Fibroblast of gingiva (primary cell): Measurements from ENCODE around the gene FBXL3.

Experiments used
- DNase-seq: peaks from one replicate; pipeline ENCODE4 v3.0.0-alpha.2; 2011; ENCODE audit warnings: low read depth

The FBXL3 gene

GRCh38 chr13:77026861-77027621 lies at the start of gene FBXL3:
FBXL3 (minus strand) TSS chr13:77027159; CDS start chr13:77021860, 5,299 bp downstream.
- peak; percentile 94 for DNase-seq

DNA sequence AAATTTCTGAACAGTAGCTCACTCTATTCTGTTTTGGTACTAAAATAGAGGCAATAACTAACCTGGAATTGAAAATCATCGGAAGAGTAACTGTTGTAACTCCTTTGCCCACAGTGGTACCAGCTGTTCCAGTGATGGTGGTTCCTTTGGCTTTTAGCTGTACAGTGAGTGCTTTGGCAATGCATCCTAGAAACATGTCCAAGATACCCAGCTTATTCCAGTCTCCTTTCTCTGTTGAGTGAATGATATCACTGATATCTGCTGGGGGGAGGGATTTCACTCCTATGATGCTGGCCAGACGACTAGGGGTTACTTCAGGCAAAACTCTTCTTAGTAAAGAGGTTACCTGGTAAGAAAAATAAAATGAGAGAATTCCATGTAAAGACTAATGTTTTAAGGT lies 40.6 kb upstream of the FBXL3 start:
- no peak for DNase-seq

DNA sequence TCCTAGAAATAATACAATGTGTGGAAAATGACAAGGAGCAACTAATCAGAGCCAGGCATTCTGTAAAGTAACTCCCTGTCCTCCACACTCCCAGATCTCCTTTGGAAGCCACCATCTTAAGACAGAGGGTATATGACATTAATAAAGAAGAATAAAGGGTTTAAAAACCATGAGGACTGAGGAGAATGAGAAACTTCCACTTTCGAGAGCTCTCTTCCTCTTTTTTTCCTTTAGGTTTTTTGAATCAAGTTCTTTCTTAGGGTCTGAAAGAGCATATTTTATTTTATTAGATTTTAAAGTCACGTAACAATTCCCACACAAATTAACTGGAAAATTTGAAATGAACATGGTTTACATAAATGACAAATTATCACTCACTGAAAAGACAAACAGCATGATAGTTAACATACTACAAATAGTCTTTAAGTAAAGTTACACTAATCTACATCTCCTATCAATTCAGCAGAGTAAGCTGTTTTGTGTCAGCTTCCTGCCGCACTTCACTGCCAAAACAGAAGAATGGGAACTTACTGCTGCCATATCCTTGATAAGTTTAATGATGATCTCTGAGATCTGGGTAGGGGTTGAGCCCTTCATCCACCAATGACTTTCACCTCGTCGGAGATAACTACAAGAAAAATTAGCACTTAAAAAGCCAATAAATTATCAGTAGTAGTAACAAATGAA lies 38.6 kb upstream of the FBXL3 start:
- no peak for DNase-seq

- no peak for DNase-seq
Observed at GRCh38 chr13:77062097-77062496, 35.1 kb upstream of the FBXL3 start.

DNA sequence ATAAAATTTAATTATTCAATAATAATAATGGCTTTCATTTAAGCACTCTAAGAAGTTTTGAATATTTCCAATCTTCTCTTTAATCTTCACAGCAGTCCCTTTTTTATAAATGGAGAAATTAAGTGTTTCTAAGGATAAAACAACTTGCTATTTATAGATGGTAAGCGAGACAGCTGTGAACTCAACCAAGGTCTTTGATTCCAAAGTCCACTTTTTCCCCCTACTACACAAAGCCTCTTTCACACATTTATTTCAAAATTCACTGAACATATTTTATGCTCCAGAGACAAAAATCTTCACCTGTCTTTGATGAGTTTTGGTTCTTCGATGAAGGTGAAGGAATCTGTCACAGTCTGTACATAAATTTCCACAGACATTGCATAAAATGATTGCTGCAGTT lies 34.4 kb upstream of the FBXL3 start:
- no peak for DNase-seq

DNA sequence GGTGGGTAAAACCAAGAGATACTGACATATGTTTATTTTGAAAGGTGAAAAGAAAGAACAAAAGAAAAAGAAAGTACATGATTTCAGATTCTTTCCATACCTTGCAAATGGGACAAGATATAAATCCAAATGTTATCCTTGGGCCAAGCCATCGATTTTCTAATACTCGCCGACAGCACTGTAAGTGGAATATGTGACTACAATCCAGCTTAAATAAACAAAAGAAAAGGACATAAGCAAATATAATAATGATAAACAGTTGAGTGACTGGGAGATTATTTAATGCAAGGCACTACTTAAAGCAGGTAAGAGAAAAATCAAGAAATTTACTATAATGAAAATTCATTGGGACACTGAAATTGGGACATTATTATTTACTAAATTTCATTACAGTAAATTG lies 29.9 kb upstream of the FBXL3 start:
- no peak for DNase-seq

GRCh38 chr13:77056382-77056781 lies 29.4 kb upstream of the FBXL3 start:
- no peak for DNase-seq

GRCh38 chr13:77055158-77055557 lies 28.2 kb upstream of the FBXL3 start:
- DNase-seq = no peak

DNA sequence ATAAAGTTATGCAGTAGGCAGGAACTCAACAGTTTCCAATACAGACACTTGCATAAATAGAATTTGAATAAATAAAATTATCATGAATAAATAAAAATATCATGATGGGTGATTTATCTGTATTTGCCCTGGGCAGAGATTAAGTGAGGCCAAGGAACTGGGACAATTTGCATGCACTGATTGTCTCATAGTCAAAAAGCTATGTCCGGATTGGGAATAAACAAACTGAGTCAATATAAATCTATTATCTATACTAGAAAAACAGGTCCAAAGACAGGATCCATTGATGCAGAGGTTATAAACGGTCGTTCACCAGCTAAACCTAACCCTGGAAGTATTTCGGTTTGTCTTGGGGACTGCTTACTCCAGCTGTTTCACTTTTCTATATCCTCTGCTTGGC lies 26.2 kb upstream of the FBXL3 start:
- DNase-seq = no peak

DNA sequence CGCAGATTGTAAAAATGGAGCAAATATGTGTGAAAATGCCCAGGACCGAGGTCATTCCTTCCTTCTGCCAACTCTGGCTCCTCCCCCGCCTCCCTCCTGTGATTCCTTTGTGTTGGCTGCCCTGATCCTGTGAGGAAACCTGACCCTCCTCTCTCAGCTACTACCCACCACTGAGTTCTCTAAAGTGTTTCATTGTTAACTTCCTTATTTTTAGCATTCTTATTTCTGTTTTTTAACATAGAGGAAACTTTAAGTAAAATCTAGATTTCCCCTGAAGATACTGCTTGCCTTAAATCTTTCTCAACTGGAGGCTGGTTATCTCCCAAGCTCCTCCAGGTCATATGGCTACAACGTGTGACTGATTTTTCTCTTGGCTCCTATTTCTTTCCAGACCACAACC lies 21.7 kb upstream of the FBXL3 start:
- DNase-seq = no peak

GRCh38 chr13:77047649-77048343 lies 20.8 kb upstream of the FBXL3 start:
- DNase-seq = no peak

GRCh38 chr13:77042566-77043177 lies 15.7 kb upstream of the FBXL3 start:
- no peak for DNase-seq

DNA sequence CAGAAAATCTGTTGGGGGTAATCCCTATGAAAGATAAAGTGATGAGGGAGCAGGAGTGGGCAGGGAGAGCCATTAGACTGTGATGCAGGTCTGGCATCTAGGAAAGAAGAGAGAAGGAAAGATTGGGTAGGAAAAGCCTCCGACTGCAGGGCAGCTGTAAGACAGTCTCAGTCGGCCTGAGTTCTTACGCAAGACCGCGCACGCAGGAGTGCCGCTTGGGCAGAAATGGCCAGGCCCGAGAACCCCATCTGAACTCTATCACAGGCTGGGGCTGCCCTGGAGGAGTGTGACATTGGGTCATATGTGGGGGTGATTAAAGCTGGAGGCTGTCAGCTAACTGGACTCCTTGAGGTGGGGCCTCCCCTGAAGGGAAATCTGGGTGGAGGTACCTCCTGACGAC lies 13.9 kb upstream of the FBXL3 start:
- no peak for DNase-seq

GRCh38 chr13:77040076-77040475 lies 13.1 kb upstream of the FBXL3 start:
- no peak for DNase-seq

DNA sequence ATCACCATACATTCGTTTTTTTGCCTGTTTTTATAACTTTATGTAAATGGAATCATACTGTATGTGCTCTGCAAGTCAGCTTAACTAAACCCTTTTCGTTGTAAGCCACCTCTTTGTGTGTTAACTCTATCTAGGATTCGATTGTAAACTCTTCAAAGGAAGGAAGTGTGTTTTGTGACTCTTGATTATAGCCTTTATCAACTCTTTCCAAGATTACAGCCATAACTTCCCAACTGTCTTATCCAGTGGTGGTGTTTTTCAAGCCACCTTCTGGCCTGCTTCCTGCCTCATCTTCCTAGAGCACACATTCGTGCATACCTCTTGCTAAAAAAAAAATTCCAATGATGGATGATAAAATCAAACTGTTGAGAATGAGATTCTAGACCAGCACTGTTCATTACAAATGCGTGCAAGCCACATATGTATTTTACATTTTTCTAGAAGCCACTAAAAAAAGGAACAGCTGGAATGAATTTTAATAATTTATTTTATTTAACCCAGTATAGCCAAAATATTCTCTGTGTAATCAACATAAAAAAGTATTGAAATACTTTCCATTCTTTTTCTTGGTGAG lies 12.0 kb upstream of the FBXL3 start:
- no peak for DNase-seq

DNA sequence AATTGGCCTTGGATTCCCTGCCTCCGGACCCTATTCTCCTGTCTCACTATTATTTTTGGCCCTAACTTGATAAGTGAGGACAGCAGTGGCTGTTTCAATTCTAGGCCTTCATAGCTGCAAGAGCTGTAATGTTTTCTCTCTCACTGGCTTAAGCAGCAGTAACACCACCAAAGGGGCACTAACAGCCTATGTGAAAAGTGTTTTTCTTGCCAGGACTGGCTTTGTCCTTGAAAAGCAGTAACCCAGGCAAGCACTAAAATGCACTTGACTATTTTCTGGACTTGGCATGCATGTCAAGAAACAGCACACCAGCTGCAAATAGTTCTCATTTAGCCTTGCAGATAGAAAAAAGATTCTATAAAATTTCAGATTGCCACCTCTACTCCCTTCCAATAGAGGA lies 9.3 kb upstream of the FBXL3 start:
- no peak for DNase-seq

GRCh38 chr13:77034881-77035280 lies 7.9 kb upstream of the FBXL3 start:
- no peak for DNase-seq

DNA sequence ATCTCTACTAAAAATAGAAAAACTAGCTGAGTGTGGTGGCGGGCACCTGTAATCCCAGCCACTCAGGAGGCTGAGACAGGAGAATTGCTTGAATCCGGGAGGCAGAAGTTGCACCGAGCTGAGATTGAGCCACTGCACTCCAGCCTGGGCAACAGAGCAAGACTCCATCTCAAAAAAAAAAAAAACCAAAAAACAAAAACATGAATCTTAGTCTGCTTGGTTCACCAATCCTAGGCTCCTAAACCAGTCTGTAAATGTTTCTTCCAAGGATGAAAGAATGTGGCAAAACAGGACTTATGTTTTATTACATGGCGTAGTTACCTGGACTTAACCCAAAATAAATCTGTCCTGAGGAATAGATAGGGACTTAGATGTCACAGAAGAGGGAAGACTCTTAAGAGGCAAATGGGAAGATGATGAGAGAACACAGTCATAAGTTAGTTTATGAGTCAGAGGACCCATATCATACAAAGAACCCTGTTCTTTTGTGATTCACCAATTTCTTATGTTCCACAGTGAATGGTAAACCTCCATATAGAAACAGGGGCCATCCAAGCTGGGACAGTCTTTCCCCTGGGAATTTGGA lies 6.9 kb upstream of the FBXL3 start:
- no peak for DNase-seq

DNA sequence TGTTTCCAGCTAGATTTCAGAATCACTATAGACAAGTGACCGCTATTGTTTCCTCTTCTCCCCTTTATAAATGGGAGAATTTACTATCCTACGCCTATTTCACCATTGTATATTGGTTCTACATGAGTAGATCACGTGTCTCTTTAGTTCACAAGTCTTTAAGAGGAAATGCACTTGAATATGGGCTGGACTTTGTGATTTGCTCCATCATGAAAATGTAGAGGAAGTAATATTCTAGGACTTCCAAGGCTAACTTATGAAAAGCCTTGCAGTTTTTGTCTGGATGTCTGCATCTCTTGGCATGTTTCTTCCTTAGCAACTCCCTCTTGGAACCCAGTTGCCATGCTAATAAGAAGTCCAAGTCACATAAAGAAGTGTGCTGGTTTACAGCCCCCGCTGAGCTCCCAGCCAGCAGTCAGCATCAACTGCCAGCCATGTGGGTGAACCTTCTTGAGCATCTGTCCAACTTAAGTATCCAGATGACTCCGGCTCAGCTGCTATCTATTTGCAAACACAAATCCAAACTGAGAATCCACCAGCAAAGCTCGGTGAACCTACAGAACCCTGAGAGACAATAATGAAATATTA lies 4.8 kb upstream of the FBXL3 start:
- DNase-seq = no peak

DNA sequence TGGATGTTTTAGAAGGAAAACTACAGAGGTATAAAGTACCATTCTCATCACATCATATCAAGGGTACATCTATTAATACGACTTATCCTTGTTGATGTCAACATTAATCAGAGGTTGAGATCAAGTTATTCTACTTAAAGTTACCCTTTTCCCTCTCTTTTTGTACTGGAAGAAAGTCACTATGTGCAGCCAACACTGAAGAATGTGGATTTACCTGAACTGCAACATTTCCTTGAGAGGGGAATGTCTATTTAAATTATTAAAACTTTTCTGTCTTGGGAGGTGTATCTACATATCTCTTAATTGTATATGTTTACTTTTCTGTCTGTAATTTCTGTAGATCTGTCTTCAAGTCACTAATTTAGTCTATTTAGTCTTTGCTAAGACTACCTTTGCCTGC lies 2.5 kb upstream of the FBXL3 start:
- DNase-seq = no peak

DNA sequence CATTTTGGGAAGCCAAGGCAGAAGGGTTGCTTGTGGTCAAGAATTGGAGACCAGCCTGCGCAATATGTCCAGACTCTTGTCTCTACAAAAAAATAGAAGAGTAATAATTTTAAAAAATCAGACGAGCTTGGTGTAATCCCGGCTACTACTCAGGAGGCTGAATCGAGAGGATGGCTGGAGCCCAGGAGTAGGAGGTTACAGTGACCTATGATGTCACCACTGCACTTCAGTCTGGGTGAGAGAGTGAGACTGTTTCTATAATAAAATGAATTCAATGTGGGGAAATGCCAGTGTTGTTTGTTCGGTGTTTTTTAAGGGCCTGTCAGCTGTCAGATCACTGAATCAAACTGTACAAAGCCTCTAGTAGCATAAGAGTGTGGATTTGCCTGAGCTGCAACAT lies 1.2 kb upstream of the FBXL3 start:
- peak; percentile 47 for DNase-seq
